Tibial nerve (tissue), 4 donors: ENCODE results near the gene IQSEC3. TPM values are rescaled to one million over a fixed set of nuclear protein-coding genes. Genes with fewer than 3 reads are reported as not detected.
"Not testable (repeated sequence)": the region's sequence is repeated elsewhere in the genome, so short reads cannot be mapped to it uniquely, and the experiment has no call there.

ENCODE experiments used
- DNase-seq, 2 donors: peaks; one replicate each; pipeline ENCODE4 v3.0.0-alpha.2; 2019; ENCODE audit warnings: low spot score in 2 of 2
- H3K27ac ChIP-seq, 4 donors: fragments of 200-600 bp; sonication (generic) in 3 of 4; one replicate each; pipeline ENCODE4 v1.5.1; 2017 to 2019; ENCODE audit warnings: mild to moderate bottlenecking in 1 of 4
- H3K27me3 ChIP-seq, 2 donors: fragments of 200-600 bp; sonication (generic) in 1 of 2; one replicate each; pipeline versions ENCODE4 v1.5.1 to v1.6.0; 2017 to 2019
- H3K36me3 ChIP-seq, 3 donors: fragments of 200-600 bp; sonication (generic); one replicate each; pipeline ENCODE4 v1.5.1; 2018 to 2019
- H3K4me1 ChIP-seq, 4 donors: fragments of 200-600 bp; sonication (generic) in 3 of 4; one replicate each; pipeline ENCODE4 v1.5.1; 2017 to 2019
- H3K4me3 ChIP-seq, 4 donors: fragments of 200-600 bp; sonication (generic) in 3 of 4; one replicate each; pipeline ENCODE4 v1.5.1; 2017 to 2019; ENCODE audit warnings: mild to moderate bottlenecking in 1 of 4, moderate library complexity in 1 of 4
- H3K9me3 ChIP-seq, 4 donors: fragments of 200-600 bp; sonication (generic) in 3 of 4; one replicate each; pipeline ENCODE4 v1.5.1; 2017 to 2019
- CTCF ChIP-seq, 5 experiments: fragments of 200-600 bp in 3 of 5; fragments of 450-650 bp in 2 of 5; sonication (generic) in 3 of 5; IDR thresholded peaks; one replicate each; pipeline ENCODE4 v1.5.1; 2016 to 2019; ENCODE audit warnings: antibody characterized with exemption in 5 of 5, mild to moderate bottlenecking in 3 of 5, moderate library complexity in 2 of 5
- EP300 ChIP-seq, 2 donors: sonication (generic); formaldehyde crosslinking; IDR thresholded peaks; one replicate each; pipeline ENCODE4 v1.6.1; 2017; ENCODE audit warnings: antibody characterized with exemption in 2 of 2, mild to moderate bottlenecking in 1 of 2
- POLR2A ChIP-seq, 2 donors: fragments of 450-650 bp; IDR thresholded peaks; one replicate each; pipeline ENCODE4 v1.6.1; 2017; ENCODE audit warnings: antibody characterized with exemption in 2 of 2, mild to moderate bottlenecking in 2 of 2, moderate library complexity in 2 of 2
- WGBS, 2 donors: methylation state at CpG; one replicate each; pipeline ENCODE4 v1.1.5; 2018; 5-methylcytosine and 5-hydroxymethylcytosine counted together
- total RNA-seq, 4 donors: library from RNA; depleted of rRNA; stranded (reverse); fragments of >200 nt; gene quantifications; one replicate each; pipeline ENCODE4 v1.1.0, GENCODE V29; 2016

The IQSEC3 gene
- total RNA-seq, 4 donors from 2014 or later, result 0.84 to 6.5 (median 1.6) TPM

DNA sequence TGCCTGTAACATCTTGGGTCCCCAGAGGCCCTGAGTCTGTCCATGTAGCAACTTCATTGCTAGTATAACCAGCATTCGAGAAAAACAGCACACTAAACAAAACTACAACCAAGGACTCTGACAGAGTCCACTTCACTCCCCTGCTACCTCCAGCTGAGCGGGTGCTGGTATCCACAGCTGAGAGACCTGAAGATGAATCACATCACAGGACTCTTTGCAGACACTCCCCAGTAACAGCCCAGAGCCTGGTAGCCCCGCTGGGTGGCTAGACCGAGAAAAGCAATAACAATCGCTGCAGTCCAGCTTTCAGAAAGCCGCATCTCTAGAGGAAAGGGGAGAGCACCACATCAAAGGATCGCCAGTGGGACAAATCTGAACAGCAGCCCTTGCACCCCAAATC lies 9.0 kb upstream of the IQSEC3 start:
- Histone ChIP-seq H3K36me3 (no peaks in the 10 kb centered on the region), H3K27me3 (peaks cover 0 to 37% of the 10 kb centered on the region in 2 donors), H3K27ac (no peak overlapping the region), H3K4me1 (no peaks in the 10 kb centered on the region), H3K9me3 (peaks cover 0 to 32% (median 3%) of the 10 kb centered on the region in 4 donors), H3K4me3 (no peak overlapping the region)
- no peak for TF ChIP-seq CTCF (IDR thresholded peaks at IDR 0.05)
- no peak for TF ChIP-seq EP300 (IDR thresholded peaks at IDR 0.05)
- no peak for TF ChIP-seq POLR2A (IDR thresholded peaks at IDR 0.05)
- 78% methylated on average over 7 of the region's 7 CpGs for WGBS, 2 donors
- DNase-seq, result no peak

DNA sequence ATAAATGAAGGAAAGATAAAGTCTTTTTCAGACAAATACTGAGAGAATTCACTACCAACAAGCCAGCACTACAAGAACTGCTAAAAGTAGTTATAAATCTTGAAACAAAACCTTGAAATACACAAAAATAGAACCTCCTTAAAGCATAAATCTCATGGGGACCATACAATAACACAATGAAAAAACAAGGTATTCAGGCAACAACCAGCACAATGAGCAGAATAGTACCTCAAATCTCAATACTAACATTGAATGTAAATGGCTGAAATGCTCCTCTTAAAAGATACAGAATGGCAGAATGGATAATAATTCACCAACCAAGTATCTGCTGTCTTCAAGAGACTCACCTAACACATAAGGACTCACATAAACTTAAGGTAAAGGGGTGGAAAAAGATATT lies 7.7 kb upstream of the IQSEC3 start:
- Histone ChIP-seq H3K4me1 (no peaks in the 10 kb centered on the region), H3K27ac (no peak overlapping the region), H3K36me3 (no peaks in the 10 kb centered on the region), H3K4me3 (no peak overlapping the region), H3K27me3 (peaks cover 0 to 29% of the 10 kb centered on the region in 2 donors), H3K9me3 (peaks cover 0 to 34% (median 3%) of the 10 kb centered on the region in 4 donors)
- no peak for DNase-seq
- TF ChIP-seq POLR2A (IDR thresholded peaks at IDR 0.05) (no peak), EP300 (IDR thresholded peaks at IDR 0.05) (no peak), CTCF (IDR thresholded peaks at IDR 0.05) (no peak)

GRCh38 chr12:61845-62244 lies 4.7 kb upstream of the IQSEC3 start:
- H3K36me3 ChIP-seq, H3K4me3 ChIP-seq, H3K4me1 ChIP-seq, DNase-seq, H3K27ac ChIP-seq, H3K27me3 ChIP-seq: not testable (repeated sequence)
- peaks cover 0 to 28% (median 3%) of the 10 kb centered on the region in 4 donors for H3K9me3 ChIP-seq

GRCh38 chr12:65491-66063 lies 990 bp upstream of the IQSEC3 start:
- H3K27me3 ChIP-seq, result peaks cover 0 to 19% of the 10 kb centered on the region in 2 donors
- WGBS, 2 donors, result 49 to 55% methylated on average over 4 of the region's 4 CpGs
- H3K36me3 ChIP-seq, H3K9me3 ChIP-seq, H3K27ac ChIP-seq, DNase-seq, H3K4me3 ChIP-seq, H3K4me1 ChIP-seq: not testable (repeated sequence)

GRCh38 chr12:66782-67504 lies 376 bp downstream of the IQSEC3 start:
- not testable (repeated sequence) for H3K9me3 ChIP-seq

DNA sequence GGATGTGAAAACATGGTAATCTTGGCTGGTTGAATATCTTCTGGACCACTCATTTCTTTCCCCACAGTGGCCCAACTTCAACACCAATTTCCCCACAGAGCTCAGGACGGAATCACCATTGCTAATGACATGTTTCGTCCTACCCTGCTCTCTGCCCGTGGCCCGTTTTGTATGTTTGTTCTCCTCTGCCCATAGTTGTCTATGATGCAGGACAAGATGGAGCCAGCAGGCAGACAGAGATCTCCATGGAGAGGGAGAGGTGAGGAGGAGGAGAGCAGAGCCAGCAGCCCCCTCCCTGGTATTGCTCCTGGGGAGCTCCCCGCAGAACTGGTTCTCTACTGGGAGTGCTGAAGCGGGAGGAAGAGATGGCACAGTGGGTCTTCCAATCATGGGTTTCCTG lies 3.1 kb downstream of the IQSEC3 start:
- not testable (repeated sequence) for DNase-seq, H3K9me3 ChIP-seq, H3K4me1 ChIP-seq, H3K27ac ChIP-seq, H3K4me3 ChIP-seq, H3K36me3 ChIP-seq
- 66 to 68% methylated on average over 6 of the region's 6 CpGs for WGBS, 2 donors
- H3K27me3 ChIP-seq, result peaks cover 0 to 21% of the 10 kb centered on the region in 2 donors

More at GRCh38 chr12:66782-67504, 376 bp downstream of the IQSEC3 start:
- not testable (repeated sequence) for H3K4me3 ChIP-seq, H3K27ac ChIP-seq, H3K36me3 ChIP-seq, DNase-seq, H3K4me1 ChIP-seq
- WGBS, 2 donors, result 9% methylated on average over 16 to 24 of the region's 66 CpGs
- peaks cover 0 to 19% of the 10 kb centered on the region in 2 donors for H3K27me3 ChIP-seq

DNA sequence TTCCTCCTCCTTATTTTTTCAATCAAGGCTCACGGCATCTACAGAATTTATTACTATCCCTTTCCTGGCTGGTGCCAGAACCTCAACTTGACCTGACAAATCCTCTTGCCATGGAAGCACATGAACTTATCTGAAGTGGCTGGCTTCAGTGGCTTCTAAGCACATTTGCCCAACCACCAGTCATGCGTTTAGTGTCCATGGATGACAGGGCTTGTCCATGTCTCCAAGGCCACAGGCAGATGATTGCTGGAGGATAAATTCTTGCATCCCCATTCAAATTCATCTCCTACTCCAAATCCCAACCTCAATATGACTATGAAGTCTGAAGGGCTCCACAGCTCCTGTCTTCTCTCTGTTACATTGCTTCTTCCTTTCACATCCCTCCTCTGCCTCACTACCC lies 4.0 kb downstream of the IQSEC3 start:
- not testable (repeated sequence) for H3K27ac ChIP-seq
- 71 to 82% methylated on average over 2 of the region's 2 CpGs for WGBS, 2 donors

DNA sequence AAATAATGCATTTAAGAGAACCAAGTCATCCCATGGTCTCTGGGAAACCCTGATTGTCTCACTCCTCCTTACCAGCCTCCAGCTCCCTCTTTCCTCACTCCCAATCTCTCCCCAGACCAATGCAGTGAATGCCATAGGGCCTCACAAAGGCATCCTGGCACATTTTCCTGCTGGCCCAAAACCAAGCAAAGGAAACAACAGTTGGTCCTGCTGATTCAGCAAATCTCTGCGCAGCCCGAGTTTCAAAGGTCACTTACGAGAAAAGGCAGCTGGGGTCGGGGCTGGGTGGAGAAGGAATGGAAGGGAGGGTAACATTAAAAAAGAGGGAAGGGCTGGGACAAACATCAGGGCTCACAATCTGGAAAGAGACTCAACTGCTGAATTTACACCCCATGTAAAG lies 5.5 kb downstream of the IQSEC3 start:
- not testable (repeated sequence) for H3K4me3 ChIP-seq, H3K9me3 ChIP-seq, H3K36me3 ChIP-seq, H3K27ac ChIP-seq, H3K4me1 ChIP-seq, DNase-seq
- 47 to 49% methylated on average over 4 of the region's 4 CpGs for WGBS, 2 donors
- H3K27me3 ChIP-seq, result peaks cover 0 to 37% of the 10 kb centered on the region in 2 donors

More for the DNA sequence above, 4.0 kb downstream of the IQSEC3 start:
- H3K9me3 ChIP-seq, DNase-seq, H3K4me3 ChIP-seq, H3K36me3 ChIP-seq, H3K4me1 ChIP-seq: not testable (repeated sequence)
- H3K27me3 ChIP-seq, result peaks cover 0 to 27% of the 10 kb centered on the region in 2 donors

- not testable (repeated sequence) for H3K9me3 ChIP-seq, H3K27ac ChIP-seq, H3K4me3 ChIP-seq, H3K4me1 ChIP-seq, DNase-seq, H3K36me3 ChIP-seq
- WGBS, 2 donors, result 78 to 80% methylated on average over 8 of the region's 8 CpGs
- H3K27me3 ChIP-seq, result peaks cover 0 to 47% of the 10 kb centered on the region in 2 donors
These were observed 8.0 kb downstream of the IQSEC3 start for GRCh38 chr12:74420-75190.

- H3K4me1 ChIP-seq, H3K4me3 ChIP-seq, H3K27ac ChIP-seq, H3K36me3 ChIP-seq, H3K9me3 ChIP-seq, DNase-seq: not testable (repeated sequence)
- WGBS, 2 donors, result 75 to 84% methylated on average over 5 of the region's 5 CpGs
- peaks cover 0 to 47% of the 10 kb centered on the region in 2 donors for H3K27me3 ChIP-seq
These were observed 9.0 kb downstream of the IQSEC3 start for GRCh38 chr12:75541-75940.

DNA sequence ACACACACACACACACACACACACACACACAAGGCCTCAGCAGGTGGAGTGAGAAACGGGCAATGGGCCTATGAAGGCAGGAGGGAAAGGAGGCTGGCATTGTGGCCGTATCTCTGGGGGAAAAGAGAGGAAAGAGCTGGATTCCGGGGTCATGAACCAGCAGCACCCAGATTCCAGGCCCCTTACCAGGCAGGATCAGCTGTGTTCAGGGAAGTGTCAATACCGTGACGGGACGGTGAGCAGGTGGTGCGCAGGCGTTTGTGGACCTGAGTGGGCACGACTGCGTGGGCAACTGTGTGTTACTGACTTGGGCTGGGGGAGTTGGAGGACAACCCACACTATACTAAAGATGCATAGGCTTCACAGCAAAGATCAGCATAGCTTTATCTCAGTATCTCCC lies 9.5 kb downstream of the IQSEC3 start:
- not testable (repeated sequence) for H3K4me1 ChIP-seq, H3K4me3 ChIP-seq, H3K27ac ChIP-seq, H3K36me3 ChIP-seq, DNase-seq, H3K9me3 ChIP-seq
- peaks cover 0 to 47% of the 10 kb centered on the region in 2 donors for H3K27me3 ChIP-seq
- 84 to 86% methylated on average over 10 of the region's 10 CpGs for WGBS, 2 donors
